A549 (cell line): Measurements from ENCODE around the gene PROM2. TPM values are rescaled to one million over a fixed set of nuclear protein-coding genes. Genes with fewer than 3 reads are reported as not detected.

ENCODE experiments used
- ATAC-seq, 2 experiments: fragments of 200-7000 bp in 1 of 2; fragments of >200 bp in 1 of 2; cut with Nextera tagmentation in 1 of 2; cut with Tn5 transposase in 1 of 2; 3 replicates each; pipeline versions ENCODE4 v1.8.0 to v1.9.1; 2018 to 2020; ENCODE audit warnings: mild to moderate bottlenecking in 1 of 2, moderate library complexity in 1 of 2
- CTCF ChIA-PET: fragments of 300-600 bp; sonication (Branson Sonifier 250); formaldehyde crosslinking; extraction: SDS; loops from one replicate; lab custom pipeline; 2021; ENCODE audit warnings: antibody characterized with exemption, inconsistent platforms; lab: Yijun Ruan, JAX
- POLR2A ChIA-PET: fragments of 350-600 bp; formaldehyde crosslinking; extraction: SDS; loops from one replicate; lab custom pipeline; 2021; ENCODE audit warnings: antibody characterized with exemption, inconsistent platforms; lab: Yijun Ruan, JAX
- DNase-seq, 2 experiments: peaks; one replicate each; pipeline versions ENCODE4 v3.0.0 to v3.0.0-alpha.2; 2011 to 2016; ENCODE audit warnings: low read depth in 1 of 2, low spot score in 1 of 2
- FAIRE-seq: peaks from 2 replicates; lab custom pipeline; 2011; peaks lifted over from hg19 to GRCh38; lab: Jason Lieb, UNC
- H3K27ac ChIP-seq, 2 experiments: fragments of >200 bp; sonication (Bioruptor Twin); formaldehyde crosslinking; 3 replicates each; pipeline ENCODE4 v1.5.1; 2016 to 2017
- H3K4me1 ChIP-seq: fragments of >200 bp; sonication (Bioruptor Twin); formaldehyde crosslinking; 3 replicates; pipeline ENCODE4 v1.6.1; 2016
- H3K4me2 ChIP-seq: fragments of >200 bp; sonication (Bioruptor Twin); formaldehyde crosslinking; 3 replicates; pipeline ENCODE4 v1.6.1; 2016
- H3K4me3 ChIP-seq: fragments of >200 bp; sonication (Bioruptor Twin); formaldehyde crosslinking; 3 replicates; pipeline ENCODE4 v1.5.1; 2016
- H3K9me3 ChIP-seq: fragments of >200 bp; sonication (Bioruptor Twin); formaldehyde crosslinking; 3 replicates; pipeline ENCODE4 v1.6.1; 2016
- ATOH8 ChIP-seq: fragments of 250-450 bp; sonication (Bioruptor Pico); IDR thresholded peaks from 2 replicates; pipeline ENCODE4 v1.5.0; 2020; ENCODE audit warnings: low read depth, mild to moderate bottlenecking, moderate library complexity
- BCL3 ChIP-seq: fragments of >200 bp; sonication (Bioruptor Twin); formaldehyde crosslinking; IDR thresholded peaks from 3 replicates; pipeline ENCODE4 v1.6.1; 2016
- CEBPB ChIP-seq, 2 experiments: fragments of >200 bp in 1 of 2; sonication (Bioruptor Twin) in 1 of 2; formaldehyde crosslinking in 1 of 2; IDR thresholded peaks; 2 replicates each; pipeline ENCODE4 v1.6.1; 2012 to 2016
- CTCF ChIP-seq: fragments of >200 bp; sonication (Bioruptor Twin); formaldehyde crosslinking; IDR thresholded peaks from 3 replicates; pipeline ENCODE4 v1.5.1; 2016
- EP300 ChIP-seq, 2 experiments: fragments of >200 bp; sonication (Bioruptor Twin); formaldehyde crosslinking; IDR thresholded peaks; 2 replicates in 1 of 2; 3 replicates in 1 of 2; pipeline ENCODE4 v1.6.1; 2016 to 2017
- HEYL ChIP-seq: fragments of 250-450 bp; sonication (Bioruptor Pico); IDR thresholded peaks from 2 replicates; pipeline ENCODE4 v1.8.0; 2021; ENCODE audit warnings: mild to moderate bottlenecking, moderate library complexity
- HOXA7 ChIP-seq: fragments of 250-450 bp; sonication (Bioruptor Pico); IDR thresholded peaks from 2 replicates; pipeline ENCODE4 v1.5.0; 2020; ENCODE audit warnings: mild to moderate bottlenecking, moderate library complexity
- JUNB ChIP-seq: fragments of >200 bp; sonication (Bioruptor Twin); formaldehyde crosslinking; IDR thresholded peaks from 2 replicates; pipeline ENCODE4 v1.6.1; 2016
- MAZ ChIP-seq: fragments of 150-350 bp; IDR thresholded peaks from 2 replicates; pipeline ENCODE4 v1.6.1; 2014; ENCODE audit warnings: antibody characterized with exemption, low read depth, low read length, borderline replicate concordance
- NPAS2 ChIP-seq: fragments of 250-450 bp; sonication (Bioruptor Pico); IDR thresholded peaks from 2 replicates; pipeline ENCODE4 v1.8.0; 2022; ENCODE audit warnings: mild to moderate bottlenecking, moderate library complexity, borderline replicate concordance
- PBX3 ChIP-seq: IDR thresholded peaks from 2 replicates; pipeline ENCODE4 v1.6.1; 2012
- RAD21 ChIP-seq, 2 experiments: fragments of >200 bp in 1 of 2; sonication (Bioruptor Twin) in 1 of 2; formaldehyde crosslinking in 1 of 2; IDR thresholded peaks in 1 of 2; conservative IDR thresholded peaks in 1 of 2; 2 replicates in 1 of 2; 3 replicates in 1 of 2; pipeline ENCODE4 v1.6.1; 2012 to 2018; ENCODE audit warnings: inconsistent platforms in 1 of 2
- RCOR1 ChIP-seq: fragments of 150-350 bp; IDR thresholded peaks from 2 replicates; pipeline ENCODE4 v1.6.1; 2014; ENCODE audit warnings: antibody characterized with exemption, low read length, low read depth
- RNF2 ChIP-seq: fragments of 200-600 bp; sonication (generic); IDR thresholded peaks from 2 replicates; pipeline ENCODE4 v1.6.1; 2016; ENCODE audit warnings: low read depth, mild to moderate bottlenecking, antibody characterized with exemption, moderate library complexity, borderline replicate concordance
- ZFP36 ChIP-seq: fragments of 450-650 bp; IDR thresholded peaks from 2 replicates; pipeline ENCODE4 v1.6.1; 2014; ENCODE audit warnings: borderline replicate concordance; ENCODE audit not compliant: partially characterized antibody
- WGBS: methylation state at CpG from one replicate; pipeline ENCODE4 v1.1.6; 2017; ENCODE audit errors: missing lambda C conversion rate; 5-methylcytosine and 5-hydroxymethylcytosine counted together
- polyA plus RNA-seq, 4 experiments: library from polyadenylated mRNA; depleted of rRNA in 3 of 4; stranded (reverse); fragments of >200 nt; fragmentation: RNase III in 1 of 4; extraction: RNeasy Plus Mini Kit Qiagen cat#74134 plus additional on column Dnase treatment in 1 of 4; gene quantifications; 2 replicates in 3 of 4; 3 replicates in 1 of 4; pipeline ENCODE4 v1.2.3, GENCODE V29; 2011 to 2017

Gene PROM2
- polyA plus RNA-seq, 2 of the 4 experiments (the other 2 are of a cell fraction), result 0.08 to 0.09 TPM

GRCh38 chr2:95316466-95317122, 42.3 kb downstream of the PROM2 start:
- TF ChIP-seq CTCF (no peak), RNF2 (no peak), RAD21 (conservative IDR thresholded peaks at IDR 0.05 in 1 of 2, IDR thresholded peaks at IDR 0.05 in 1 of 2) (no peak), JUNB (no peak), MAZ (no peak), BCL3 (no peak), ZFP36 (no peak), NPAS2 (CRISPR knock-in tag) (no peak), HOXA7 (CRISPR knock-in tag) (no peak), RCOR1 (no peak), PBX3 (no peak), ATOH8 (CRISPR knock-in tag) (no peak)
- TF ChIP-seq, all 56 proteins: peak for 0
- ChIA-PET CTCF (interaction anchor here (1.0 to 1.2 kb wide), 2 partner anchors 15 to 39 kb away, joined by 3 to 4 read pairs; no protein-coding TSS in a partner anchor), POLR2A (no interaction called here)
- ATAC-seq, result no peak
- FAIRE-seq, result no peak
- H3K9me3 ChIP-seq, result no peaks in the 10 kb centered on the region
- WGBS, result 72% methylated on average over 8 of the region's 8 CpGs
- DNase-seq, result no peak
- no peak overlapping the region for H3K4me3 ChIP-seq
- H3K4me2 ChIP-seq, result no peak overlapping the region
- H3K4me1 ChIP-seq, result no peaks in the 10 kb centered on the region
- H3K27ac ChIP-seq, result no peak overlapping the region

- Histone ChIP-seq H3K4me3 (no peak overlapping the region), H3K4me1 (no peaks in the 10 kb centered on the region), H3K9me3 (no peaks in the 10 kb centered on the region), H3K4me2 (no peak overlapping the region), H3K27ac (no peak overlapping the region)
- TF ChIP-seq CEBPB (IDR thresholded peaks at IDR 0.05) (no peak), ZFP36 (no peak), HEYL (CRISPR knock-in tag) (no peak), NPAS2 (CRISPR knock-in tag) (no peak), PBX3 (no peak), EP300 (IDR thresholded peaks at IDR 0.05) (no peak)
- no peak for DNase-seq
- ChIA-PET POLR2A (no interaction called here), CTCF (interaction anchor here (1.0 kb wide), 1 partner anchor 15 kb away, joined by 4 read pairs; no protein-coding TSS in a partner anchor)
- ATAC-seq, result no peak
- FAIRE-seq, result no peak
- WGBS, result no CpG with 5 or more reads among the region's 6 CpGs
Measured at GRCh38 chr2:95317123-95317500, 42.9 kb downstream of the PROM2 start.
